K562 (cell line): ENCODE results near the gene TLK2. TPM values are rescaled to one million over a fixed set of nuclear protein-coding genes. Genes with fewer than 3 reads are reported as not detected.

ENCODE experiments used
- CBFB ChIP-seq: sonication (generic); formaldehyde crosslinking; IDR thresholded peaks from 2 replicates; pipeline ENCODE4 v1.4.0; 2020; ENCODE audit warnings: mild to moderate bottlenecking, missing genetic modification reagents
- GTF2F1 ChIP-seq: IDR thresholded peaks from 2 replicates; pipeline ENCODE4 v1.6.1; 2011; ENCODE audit warnings: low read depth, low read length, improper control_type of control experiment
- KLF16 ChIP-seq: IDR thresholded peaks from 2 replicates; pipeline ENCODE4 v1.6.1; 2016; ENCODE audit warnings: antibody characterized with exemption
- PPARD ChIP-seq: fragments of 250-450 bp; sonication (Bioruptor Pico); IDR thresholded peaks from 2 replicates; pipeline ENCODE4 v1.8.0; 2022; ENCODE audit warnings: inconsistent platforms, mild to moderate bottlenecking, moderate library complexity
- PRDM10 ChIP-seq: fragments of 450-650 bp; IDR thresholded peaks from 2 replicates; pipeline ENCODE4 v1.6.1; 2018; ENCODE audit not compliant: partially characterized antibody
- RBBP5 ChIP-seq: fragments of 200-600 bp; sonication (generic); IDR thresholded peaks from 2 replicates; pipeline ENCODE4 v1.6.1; 2012; ENCODE audit warnings: borderline replicate concordance, mild to moderate bottlenecking, low read length, control low read depth, inconsistent platforms; ENCODE audit not compliant: insufficient read depth, poor library complexity, severe bottlenecking
- ZNF143 ChIP-seq: sonication (generic); formaldehyde crosslinking; IDR thresholded peaks from 2 replicates; pipeline ENCODE4 v1.9.0; 2022; ENCODE audit warnings: mild to moderate bottlenecking, missing genetic modification reagents
- ZNF347 ChIP-seq: fragments of 450-650 bp; formaldehyde crosslinking; IDR thresholded peaks from 2 replicates; pipeline ENCODE4 v1.4.0; 2020; ENCODE audit warnings: low read depth, mild to moderate bottlenecking, moderate library complexity
- ZNF586 ChIP-seq: fragments of 450-650 bp; formaldehyde crosslinking; conservative IDR thresholded peaks from 2 replicates; pipeline ENCODE4 v1.4.0; 2020; ENCODE audit warnings: mild to moderate bottlenecking, moderate library complexity
- polyA plus RNA-seq, 8 experiments: library from polyadenylated mRNA; depleted of rRNA in 4 of 8; stranded (reverse) in 5 of 8; unstranded in 3 of 8; fragments of >200 nt; fragmentation: Nextera tagmentation in 2 of 8; fragmentation: Illumina TruSeq in 1 of 8; extraction: Ambion mirVana in 2 of 8; extraction: Trizol in 1 of 8; gene quantifications; 2 replicates each; pipeline versions ENCODE4 v1.2.1 to v1.2.3, GENCODE V29; 2011 to 2014; ENCODE audit warnings: inconsistent platforms in 1 of 8, missing spikeins in 1 of 8
- total RNA-seq, 7 experiments: library from RNA; depleted of rRNA in 6 of 7; stranded (reverse); fragments of >200 nt in 6 of 7; fragmentation: Illumina TruSeq in 2 of 7; extraction: Trizol in 2 of 7; gene quantifications; 2 replicates each; pipeline versions ENCODE4 v1.2.1 to v1.2.3, GENCODE V29; 2011 to 2021; ENCODE audit warnings: low replicate concordance in 1 of 7
- TF ChIP-seq, protein P1 (sequence below), 2 experiments: fragments of 450-650 bp; formaldehyde crosslinking in 1 of 2; IDR thresholded peaks; 2 replicates each; pipeline versions ENCODE4 v1.4.0 to v1.6.1; 2014 to 2020; ENCODE audit warnings: mild to moderate bottlenecking in 2 of 2, borderline replicate concordance in 1 of 2, low read depth in 1 of 2
- TF ChIP-seq, protein P2 (sequence below): fragments of 250-450 bp; sonication (Bioruptor Pico); IDR thresholded peaks from 2 replicates; pipeline ENCODE4 v1.4.0; 2020; ENCODE audit warnings: mild to moderate bottlenecking, moderate library complexity

The TLK2 gene
- total and polyA plus RNA-seq, 9 of the 15 experiments (the other 6 are each of a cell fraction or from before 2014, with no cell fraction given): 10.1 to 51.9 (median 32.4) TPM

- no peak for TF ChIP-seq ZNF586 (CRISPR knock-in tag)
- no peak for TF ChIP-seq PPARD (CRISPR knock-in tag)
- no peak for TF ChIP-seq CBFB (CRISPR knock-in tag)
- TF ChIP-seq ZNF347 (CRISPR knock-in tag): no peak
- TF ChIP-seq, protein P1, sequence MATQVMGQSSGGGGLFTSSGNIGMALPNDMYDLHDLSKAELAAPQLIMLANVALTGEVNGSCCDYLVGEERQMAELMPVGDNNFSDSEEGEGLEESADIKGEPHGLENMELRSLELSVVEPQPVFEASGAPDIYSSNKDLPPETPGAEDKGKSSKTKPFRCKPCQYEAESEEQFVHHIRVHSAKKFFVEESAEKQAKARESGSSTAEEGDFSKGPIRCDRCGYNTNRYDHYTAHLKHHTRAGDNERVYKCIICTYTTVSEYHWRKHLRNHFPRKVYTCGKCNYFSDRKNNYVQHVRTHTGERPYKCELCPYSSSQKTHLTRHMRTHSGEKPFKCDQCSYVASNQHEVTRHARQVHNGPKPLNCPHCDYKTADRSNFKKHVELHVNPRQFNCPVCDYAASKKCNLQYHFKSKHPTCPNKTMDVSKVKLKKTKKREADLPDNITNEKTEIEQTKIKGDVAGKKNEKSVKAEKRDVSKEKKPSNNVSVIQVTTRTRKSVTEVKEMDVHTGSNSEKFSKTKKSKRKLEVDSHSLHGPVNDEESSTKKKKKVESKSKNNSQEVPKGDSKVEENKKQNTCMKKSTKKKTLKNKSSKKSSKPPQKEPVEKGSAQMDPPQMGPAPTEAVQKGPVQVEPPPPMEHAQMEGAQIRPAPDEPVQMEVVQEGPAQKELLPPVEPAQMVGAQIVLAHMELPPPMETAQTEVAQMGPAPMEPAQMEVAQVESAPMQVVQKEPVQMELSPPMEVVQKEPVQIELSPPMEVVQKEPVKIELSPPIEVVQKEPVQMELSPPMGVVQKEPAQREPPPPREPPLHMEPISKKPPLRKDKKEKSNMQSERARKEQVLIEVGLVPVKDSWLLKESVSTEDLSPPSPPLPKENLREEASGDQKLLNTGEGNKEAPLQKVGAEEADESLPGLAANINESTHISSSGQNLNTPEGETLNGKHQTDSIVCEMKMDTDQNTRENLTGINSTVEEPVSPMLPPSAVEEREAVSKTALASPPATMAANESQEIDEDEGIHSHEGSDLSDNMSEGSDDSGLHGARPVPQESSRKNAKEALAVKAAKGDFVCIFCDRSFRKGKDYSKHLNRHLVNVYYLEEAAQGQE (IDR thresholded peaks at IDR 0.05; ENCODE audit: borderline replicate concordance): no peak
- TF ChIP-seq, protein P1 (CRISPR knock-in tag; IDR thresholded peaks at IDR 0.05; ENCODE audit: low read depth): no peak
- TF ChIP-seq GTF2F1: no peak
- no peak for TF ChIP-seq KLF16
- no peak for TF ChIP-seq RBBP5
- TF ChIP-seq ZNF143 (CRISPR knock-in tag): 0 out of 2 replicates have a peak, but pooled peaks have one; percentile 30
- TF ChIP-seq, protein P2, sequence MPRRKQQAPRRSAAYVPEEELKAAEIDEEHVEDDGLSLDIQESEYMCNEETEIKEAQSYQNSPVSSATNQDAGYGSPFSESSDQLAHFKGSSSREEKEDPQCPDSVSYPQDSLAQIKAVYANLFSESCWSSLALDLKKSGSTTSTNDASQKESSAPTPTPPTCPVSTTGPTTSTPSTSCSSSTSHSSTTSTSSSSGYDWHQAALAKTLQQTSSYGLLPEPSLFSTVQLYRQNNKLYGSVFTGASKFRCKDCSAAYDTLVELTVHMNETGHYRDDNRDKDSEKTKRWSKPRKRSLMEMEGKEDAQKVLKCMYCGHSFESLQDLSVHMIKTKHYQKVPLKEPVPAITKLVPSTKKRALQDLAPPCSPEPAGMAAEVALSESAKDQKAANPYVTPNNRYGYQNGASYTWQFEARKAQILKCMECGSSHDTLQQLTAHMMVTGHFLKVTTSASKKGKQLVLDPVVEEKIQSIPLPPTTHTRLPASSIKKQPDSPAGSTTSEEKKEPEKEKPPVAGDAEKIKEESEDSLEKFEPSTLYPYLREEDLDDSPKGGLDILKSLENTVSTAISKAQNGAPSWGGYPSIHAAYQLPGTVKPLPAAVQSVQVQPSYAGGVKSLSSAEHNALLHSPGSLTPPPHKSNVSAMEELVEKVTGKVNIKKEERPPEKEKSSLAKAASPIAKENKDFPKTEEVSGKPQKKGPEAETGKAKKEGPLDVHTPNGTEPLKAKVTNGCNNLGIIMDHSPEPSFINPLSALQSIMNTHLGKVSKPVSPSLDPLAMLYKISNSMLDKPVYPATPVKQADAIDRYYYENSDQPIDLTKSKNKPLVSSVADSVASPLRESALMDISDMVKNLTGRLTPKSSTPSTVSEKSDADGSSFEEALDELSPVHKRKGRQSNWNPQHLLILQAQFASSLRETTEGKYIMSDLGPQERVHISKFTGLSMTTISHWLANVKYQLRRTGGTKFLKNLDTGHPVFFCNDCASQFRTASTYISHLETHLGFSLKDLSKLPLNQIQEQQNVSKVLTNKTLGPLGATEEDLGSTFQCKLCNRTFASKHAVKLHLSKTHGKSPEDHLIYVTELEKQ: no peak
- no peak for TF ChIP-seq PRDM10
Measured at GRCh38 chr17:62653002-62653825, 174.6 kb downstream of the TLK2 start (continued).
